ENCODE measurements around the gene RAB10. TPM values are rescaled to one million over a fixed set of nuclear protein-coding genes. Genes with fewer than 3 reads are reported as not detected.
A peak's percentile ranks its signal among the peaks of the same experiment; 100 is the strongest.

Gene RAB10
- total and polyA plus RNA-seq, 2 donors from 2014 or later: 59.8 to 122 TPM

- Histone ChIP-seq H3K27ac (ENCODE audit: low read depth in 2 of 2, low read length in 2 of 2) (no peak overlapping the region), H3K4me1 (ENCODE audit: control insufficient read depth in 2 of 3, insufficient read depth in 2 of 3, low read depth in 1 of 3, low read length in 3 of 3) (peaks cover 0 to 9% (median 8%) of the 10 kb centered on the region in 3 donors), H3K9ac (ENCODE audit: low read length in 3 of 3) (no peak overlapping the region), H3K9me3 (ENCODE audit: control insufficient read depth in 2 of 3, insufficient read depth in 1 of 3, low read length in 3 of 3) (no peaks in the 10 kb centered on the region), H3K36me3 (ENCODE audit: control insufficient read depth in 2 of 3, insufficient read depth in 3 of 3, low read length in 3 of 3) (no peaks in the 10 kb centered on the region), H3K4me3 (ENCODE audit: low read length in 3 of 3) (no peak overlapping the region), H3K27me3 (ENCODE audit: control insufficient read depth, insufficient read depth, low read length) (no peaks in the 10 kb centered on the region)
- DNase-seq (no peak), FAIRE-seq (no peak)
- intact Hi-C loops (cut with DNase I): no loop called here
- TF ChIP-seq CTCF (IDR thresholded peaks at IDR 0.05; ENCODE audit: borderline replicate concordance, extremely low read depth, insufficient read depth): no peak
Observed at GRCh38 chr2:26010943-26011342, 22.9 kb upstream of the RAB10 start.

GRCh38 chr2:26011609-26011989 is 22.3 kb upstream of the RAB10 start:
- FAIRE-seq: no peak

GRCh38 chr2:26011990-26012856 is 21.7 kb upstream of the RAB10 start:
- H3K9ac ChIP-seq (ENCODE audit: low read length in 3 of 3): no peak overlapping the region
- H3K4me3 ChIP-seq (ENCODE audit: low read length in 3 of 3): no peak overlapping the region
- intact Hi-C loops (cut with DNase I): no loop called here
- DNase-seq: peak in 2 of 5 donors; percentile 29 to 33
- H3K36me3 ChIP-seq (ENCODE audit: control insufficient read depth in 2 of 3, insufficient read depth in 3 of 3, low read length in 3 of 3): no peaks in the 10 kb centered on the region
- no peaks in the 10 kb centered on the region for H3K9me3 ChIP-seq (ENCODE audit: control insufficient read depth in 2 of 3, insufficient read depth in 1 of 3, low read length in 3 of 3)
- no peaks in the 10 kb centered on the region for H3K27me3 ChIP-seq (ENCODE audit: control insufficient read depth, insufficient read depth, low read length)
- FAIRE-seq: no peak
- H3K4me1 ChIP-seq (ENCODE audit: control insufficient read depth in 2 of 3, insufficient read depth in 2 of 3, low read depth in 1 of 3, low read length in 3 of 3): peaks cover 0 to 9% (median 8%) of the 10 kb centered on the region in 3 donors
- peak overlapping the region in 1 of 2 donors; percentile 42 for H3K27ac ChIP-seq (ENCODE audit: low read depth in 2 of 2, low read length in 2 of 2)
- no peak for TF ChIP-seq CTCF (IDR thresholded peaks at IDR 0.05; ENCODE audit: borderline replicate concordance, extremely low read depth, insufficient read depth)

More at GRCh38 chr2:26011609-26011989, 22.3 kb upstream of the RAB10 start:
- intact Hi-C loops (cut with DNase I): no loop called here
- no peak for TF ChIP-seq CTCF (IDR thresholded peaks at IDR 0.05; ENCODE audit: borderline replicate concordance, extremely low read depth, insufficient read depth)
- DNase-seq: no peak
- H3K9me3 ChIP-seq (ENCODE audit: control insufficient read depth in 2 of 3, insufficient read depth in 1 of 3, low read length in 3 of 3): no peaks in the 10 kb centered on the region
- H3K36me3 ChIP-seq (ENCODE audit: control insufficient read depth in 2 of 3, insufficient read depth in 3 of 3, low read length in 3 of 3): no peaks in the 10 kb centered on the region
- peaks cover 0 to 9% (median 8%) of the 10 kb centered on the region in 3 donors for H3K4me1 ChIP-seq (ENCODE audit: control insufficient read depth in 2 of 3, insufficient read depth in 2 of 3, low read depth in 1 of 3, low read length in 3 of 3)
- H3K27ac ChIP-seq (ENCODE audit: low read depth in 2 of 2, low read length in 2 of 2): no peak overlapping the region
- no peaks in the 10 kb centered on the region for H3K27me3 ChIP-seq (ENCODE audit: control insufficient read depth, insufficient read depth, low read length)
- H3K4me3 ChIP-seq (ENCODE audit: low read length in 3 of 3): no peak overlapping the region
- no peak overlapping the region for H3K9ac ChIP-seq (ENCODE audit: low read length in 3 of 3)
